HG03378 (cell line): ENCODE measurements around the gene ZNF554.

Source experiments
- ATAC-seq: cut with Tn5 transposase; IDR thresholded peaks from one replicate; pipeline ENCODE4 v1.9.1; 2021; ENCODE audit warnings: mild to moderate bottlenecking, moderate library complexity; ENCODE audit not compliant: unreplicated experiment

ZNF554 gene

GRCh38 chr19:2819540-2820111, at the start of gene ZNF554:
Gene ZNF554 (plus strand): TSS chr19:2819868. CDS start chr19:2820072, 204 bp downstream.
- ATAC-seq: peak; percentile 75

GRCh38 chr19:2770055-2771013, 49.3 kb upstream of the ZNF554 start:
- no peak for ATAC-seq

- ATAC-seq: no peak
These were observed 47.6 kb upstream of the ZNF554 start for GRCh38 chr19:2771786-2772674.

GRCh38 chr19:2774083-2774679, 45.5 kb upstream of the ZNF554 start:
- no peak for ATAC-seq

- no peak for ATAC-seq
These were observed 44.6 kb upstream of the ZNF554 start for GRCh38 chr19:2774953-2775555.

- ATAC-seq: no peak
These were observed 43.9 kb upstream of the ZNF554 start for GRCh38 chr19:2775556-2776430.

- ATAC-seq: no peak
These were observed 41.5 kb upstream of the ZNF554 start for GRCh38 chr19:2777952-2778683.

GRCh38 chr19:2779121-2779740, 40.4 kb upstream of the ZNF554 start:
- ATAC-seq: no peak

- no peak for ATAC-seq
These were observed 39.4 kb upstream of the ZNF554 start for GRCh38 chr19:2780284-2780683.

GRCh38 chr19:2782329-2782935, 37.2 kb upstream of the ZNF554 start:
- no peak for ATAC-seq

GRCh38 chr19:2782936-2783780, 36.5 kb upstream of the ZNF554 start, which contains the start of gene SGTA:
Gene SGTA (minus strand): TSS chr19:2783273. CDS start chr19:2769068, 14,205 bp downstream.
- peak; percentile 73 for ATAC-seq

- ATAC-seq: no peak
These were observed 35.9 kb upstream of the ZNF554 start for GRCh38 chr19:2783781-2784145.

GRCh38 chr19:2785244-2785997, 34.2 kb upstream of the ZNF554 start, which contains the start of gene THOP1:
Gene THOP1 (plus strand): TSS chr19:2785503. CDS start chr19:2785663, 160 bp downstream.
- ATAC-seq: peak; percentile 54

- no peak for ATAC-seq
These were observed 32.6 kb upstream of the ZNF554 start for GRCh38 chr19:2787115-2787514.

GRCh38 chr19:2788237-2788636, 31.4 kb upstream of the ZNF554 start:
- no peak for ATAC-seq

- no peak for ATAC-seq
These were observed 29.5 kb upstream of the ZNF554 start for GRCh38 chr19:2790194-2790556.
